ENCODE measurements around the gene ARSG. TPM values are rescaled to one million over a fixed set of nuclear protein-coding genes. Genes with fewer than 3 reads are reported as not detected.
"Not testable (repeated sequence)": the region's sequence is repeated elsewhere in the genome, so short reads cannot be mapped to it uniquely, and the experiment has no call there.

ARSG gene
- total and polyA plus RNA-seq, 5 experiments from 2014 or later: 10.4 to 15.1 (median 12.9) TPM

- Mint-ChIP-seq H3K4me3 (peak overlapping the region in 1 of 10 donors; percentile 11), H3K9me3 (no peaks in the 10 kb centered on the region), H3K36me3 (peaks cover 0 to 9% (median 3%) of the 10 kb centered on the region in 3 donors), H3K27me3 (no peaks in the 10 kb centered on the region), H3K4me1 (peaks cover 17 to 54% (median 39%) of the 10 kb centered on the region in 4 donors), H3K27ac (peak overlapping the region in 2 of 10 donors; percentile 50 to 80)
- ATAC-seq: no peak
- POLR2A ChIA-PET: interaction anchor here (0.9 to 4.2 kb wide), 3 partner anchors 10 to 16 kb away, joined by 3 to 14 read pairs (median 4); partner anchors contain the start of genes ARSG and SLC16A6
- no peak for DNase-seq
Observed at GRCh38 chr17:68307443-68307842, 16.1 kb downstream of the ARSG start.

GRCh38 chr17:68308486-68308885, 17.2 kb downstream of the ARSG start:
- peaks cover 17 to 56% (median 41%) of the 10 kb centered on the region in 4 donors for H3K4me1 Mint-ChIP-seq
- POLR2A ChIA-PET: interaction anchor here (0.6 to 4.2 kb wide), 4 partner anchors 9 to 47 kb away, joined by 3 to 14 read pairs (median 4); partner anchors contain the start of genes ARSG and SLC16A6
- not testable (repeated sequence) for H3K27me3 Mint-ChIP-seq, H3K36me3 Mint-ChIP-seq, ATAC-seq, DNase-seq, H3K9me3 Mint-ChIP-seq
- peak overlapping the region in 1 of 10 donors; percentile 4 for H3K4me3 Mint-ChIP-seq
- peak overlapping the region in 3 of 10 donors; percentile 35 to 78 (median 63) for H3K27ac Mint-ChIP-seq

- ATAC-seq, H3K4me3 Mint-ChIP-seq, H3K27me3 Mint-ChIP-seq, H3K9me3 Mint-ChIP-seq, H3K27ac Mint-ChIP-seq, H3K36me3 Mint-ChIP-seq, DNase-seq: not testable (repeated sequence)
- H3K4me1 Mint-ChIP-seq: peaks cover 19 to 61% (median 44%) of the 10 kb centered on the region in 4 donors
- POLR2A ChIA-PET: interaction anchor here (2.0 kb wide), 1 partner anchor 18 kb away, joined by 5 read pairs; the partner anchor contains the start of gene ARSG
Observed at GRCh38 chr17:68309066-68309670, 17.9 kb downstream of the ARSG start.

- Mint-ChIP-seq H3K4me1 (peaks cover 24 to 67% (median 52%) of the 10 kb centered on the region in 4 donors), H3K27ac (peak overlapping the region in 4 of 10 donors; percentile 25 to 60 (median 46)), H3K27me3 (no peaks in the 10 kb centered on the region), H3K9me3 (peaks cover 0 to 2% (median 0%) of the 10 kb centered on the region in 9 donors), H3K4me3 (peak overlapping the region in 2 of 10 donors; percentile 14 to 22), H3K36me3 (peaks cover 0 to 9% (median 3%) of the 10 kb centered on the region in 3 donors)
- ATAC-seq (peak; percentile 71 to 91), DNase-seq (peak in 3 of 10 donors; percentile 10 to 24 (median 23))
- POLR2A ChIA-PET: interaction anchor here (0.6 to 2.0 kb wide), 3 partner anchors 13 to 20 kb away, joined by 3 to 5 read pairs (median 4); partner anchors contain the start of gene ARSG
Observed at GRCh38 chr17:68310152-68310551, 18.9 kb downstream of the ARSG start.

GRCh38 chr17:68314916-68315535, 23.7 kb downstream of the ARSG start:
- H3K27ac Mint-ChIP-seq: peak overlapping the region in 6 of 10 donors; percentile 14 to 84 (median 71)
- H3K4me3 Mint-ChIP-seq: peak overlapping the region; percentile 21 to 83 (median 74)
- H3K36me3 Mint-ChIP-seq: no peaks in the 10 kb centered on the region
- DNase-seq: peak in 4 of 10 donors; percentile 9 to 48 (median 37)
- no peaks in the 10 kb centered on the region for H3K27me3 Mint-ChIP-seq
- peaks cover 0 to 2% (median 0%) of the 10 kb centered on the region in 9 donors for H3K9me3 Mint-ChIP-seq
- POLR2A ChIA-PET: interaction anchor here (0.6 to 2.5 kb wide), 5 partner anchors 9 to 24 kb away, joined by 3 to 15 read pairs (median 7); partner anchors contain the start of genes ARSG and SLC16A6
- ATAC-seq: peak; percentile 78 to 88
- H3K4me1 Mint-ChIP-seq: peaks cover 32 to 92% (median 60%) of the 10 kb centered on the region in 4 donors

- no peak for DNase-seq
Observed at GRCh38 chr17:68315930-68316329, 24.6 kb downstream of the ARSG start.

GRCh38 chr17:68317458-68317857, 26.2 kb downstream of the ARSG start:
- no peak for DNase-seq
- Mint-ChIP-seq H3K27me3 (no peaks in the 10 kb centered on the region), H3K9me3 (peaks cover 0 to 2% (median 0%) of the 10 kb centered on the region in 9 donors), H3K4me3 (no peak overlapping the region), H3K27ac (peak overlapping the region in 3 of 10 donors; percentile 17 to 65 (median 31)), H3K36me3 (no peaks in the 10 kb centered on the region), H3K4me1 (peaks cover 27 to 75% (median 45%) of the 10 kb centered on the region in 4 donors)
- ATAC-seq: no peak
- POLR2A ChIA-PET: interaction anchor here (1.5 to 2.2 kb wide), 2 partner anchors 9 to 26 kb away, joined by 4 to 11 read pairs; partner anchors contain the start of genes ARSG and SLC16A6

More at GRCh38 chr17:68315930-68316329, 24.6 kb downstream of the ARSG start:
- no peak for ATAC-seq
- Mint-ChIP-seq H3K4me1 (peaks cover 32 to 89% (median 53%) of the 10 kb centered on the region in 4 donors), H3K27ac (peak overlapping the region in 3 of 10 donors; percentile 3 to 62 (median 11)), H3K27me3 (no peaks in the 10 kb centered on the region), H3K9me3 (peaks cover 0 to 2% (median 0%) of the 10 kb centered on the region in 9 donors), H3K4me3 (peak overlapping the region in 7 of 10 donors; percentile 1 to 66 (median 17)), H3K36me3 (no peaks in the 10 kb centered on the region)
- POLR2A ChIA-PET: interaction anchor here (0.6 to 2.5 kb wide), 4 partner anchors 20 to 127 kb away, joined by 4 to 15 read pairs (median 10); partner anchors contain the start of genes ARSG and SLC16A6

- DNase-seq (no peak), ATAC-seq (no peak)
- H3K27ac Mint-ChIP-seq: peak overlapping the region in 2 of 10 donors; percentile 17 to 29
- H3K36me3 Mint-ChIP-seq: no peaks in the 10 kb centered on the region
- H3K4me3 Mint-ChIP-seq: no peak overlapping the region
- H3K4me1 Mint-ChIP-seq: peaks cover 27 to 71% (median 41%) of the 10 kb centered on the region in 4 donors
- POLR2A ChIA-PET: interaction anchor here (0.7 to 2.2 kb wide), 3 partner anchors 10 to 137 kb away, joined by 3 to 11 read pairs (median 4); partner anchors contain the start of genes ARSG and SLC16A6
- H3K27me3 Mint-ChIP-seq: no peaks in the 10 kb centered on the region
- H3K9me3 Mint-ChIP-seq: peaks cover 0 to 2% (median 0%) of the 10 kb centered on the region in 9 donors
Observed at GRCh38 chr17:68318103-68318991, 27.1 kb downstream of the ARSG start.

- H3K27ac Mint-ChIP-seq: peak overlapping the region in 3 of 10 donors; percentile 2 to 80 (median 9)
- H3K4me3 Mint-ChIP-seq: no peak overlapping the region
- DNase-seq (no peak), ATAC-seq (no peak)
- no peaks in the 10 kb centered on the region for H3K27me3 Mint-ChIP-seq
- POLR2A ChIA-PET: no interaction called here
- no peaks in the 10 kb centered on the region for H3K36me3 Mint-ChIP-seq
- peaks cover 0 to 2% (median 0%) of the 10 kb centered on the region in 9 donors for H3K9me3 Mint-ChIP-seq
- peaks cover 26 to 70% (median 41%) of the 10 kb centered on the region in 4 donors for H3K4me1 Mint-ChIP-seq
Observed at GRCh38 chr17:68319410-68320162, 28.3 kb downstream of the ARSG start.

- H3K27me3 Mint-ChIP-seq: no peaks in the 10 kb centered on the region
- DNase-seq (no peak), ATAC-seq (no peak)
- no peaks in the 10 kb centered on the region for H3K36me3 Mint-ChIP-seq
- peak overlapping the region in 3 of 10 donors; percentile 24 to 80 (median 63) for H3K27ac Mint-ChIP-seq
- H3K4me1 Mint-ChIP-seq: peaks cover 19 to 62% (median 37%) of the 10 kb centered on the region in 4 donors
- H3K4me3 Mint-ChIP-seq: no peak overlapping the region
- no peaks in the 10 kb centered on the region for H3K9me3 Mint-ChIP-seq
- POLR2A ChIA-PET: no interaction called here
Observed at GRCh38 chr17:68320311-68320865, 29.1 kb downstream of the ARSG start.

Measured in naive thymus-derived CD8-positive, alpha-beta T cell (primary cell).